HL-60 (cell line): ENCODE measurements around the gene GDI2.
"Not testable (repeated sequence)": the region's sequence is repeated elsewhere in the genome, so short reads cannot be mapped to it uniquely, and the experiment has no call there.

Experiments used
- GABPA ChIP-seq: IDR thresholded peaks from 2 replicates; pipeline ENCODE4 v1.6.1; 2012; ENCODE audit warnings: low read depth
- POLR2AphosphoS5 ChIP-seq: IDR thresholded peaks from 2 replicates; pipeline ENCODE4 v1.6.1; 2012; ENCODE audit warnings: low read depth
- SPI1 ChIP-seq: IDR thresholded peaks from 2 replicates; pipeline ENCODE4 v1.6.1; 2012; ENCODE audit warnings: low read depth, mild to moderate bottlenecking, borderline replicate concordance
- TF ChIP-seq, protein P1 (sequence below): IDR thresholded peaks from one replicate; pipeline ENCODE4 v1.5.1; 2011; ENCODE audit warnings: low read length, control low read depth, inconsistent platforms; ENCODE audit not compliant: insufficient read depth

DNA sequence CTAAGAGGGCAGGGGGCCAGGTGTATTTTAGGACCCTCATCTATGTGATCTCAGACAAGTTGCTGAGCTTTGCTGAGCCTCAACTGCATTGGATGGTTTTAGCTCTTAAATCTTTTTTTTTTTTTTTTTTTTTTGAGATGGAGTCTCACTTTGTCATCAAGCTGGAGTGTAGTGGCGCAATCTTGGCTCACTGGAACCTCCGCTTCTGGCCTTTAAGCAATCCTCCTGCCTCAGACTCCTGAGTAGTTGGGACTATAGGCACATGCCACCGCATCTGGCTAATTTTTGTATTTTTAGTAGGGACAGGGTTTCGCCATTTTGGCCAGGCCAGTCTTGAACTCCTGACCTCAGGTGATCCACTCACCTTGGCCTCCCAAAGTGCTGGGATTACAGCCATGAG is 33.4 kb upstream of the GDI2 start:
- TF ChIP-seq, protein P1, sequence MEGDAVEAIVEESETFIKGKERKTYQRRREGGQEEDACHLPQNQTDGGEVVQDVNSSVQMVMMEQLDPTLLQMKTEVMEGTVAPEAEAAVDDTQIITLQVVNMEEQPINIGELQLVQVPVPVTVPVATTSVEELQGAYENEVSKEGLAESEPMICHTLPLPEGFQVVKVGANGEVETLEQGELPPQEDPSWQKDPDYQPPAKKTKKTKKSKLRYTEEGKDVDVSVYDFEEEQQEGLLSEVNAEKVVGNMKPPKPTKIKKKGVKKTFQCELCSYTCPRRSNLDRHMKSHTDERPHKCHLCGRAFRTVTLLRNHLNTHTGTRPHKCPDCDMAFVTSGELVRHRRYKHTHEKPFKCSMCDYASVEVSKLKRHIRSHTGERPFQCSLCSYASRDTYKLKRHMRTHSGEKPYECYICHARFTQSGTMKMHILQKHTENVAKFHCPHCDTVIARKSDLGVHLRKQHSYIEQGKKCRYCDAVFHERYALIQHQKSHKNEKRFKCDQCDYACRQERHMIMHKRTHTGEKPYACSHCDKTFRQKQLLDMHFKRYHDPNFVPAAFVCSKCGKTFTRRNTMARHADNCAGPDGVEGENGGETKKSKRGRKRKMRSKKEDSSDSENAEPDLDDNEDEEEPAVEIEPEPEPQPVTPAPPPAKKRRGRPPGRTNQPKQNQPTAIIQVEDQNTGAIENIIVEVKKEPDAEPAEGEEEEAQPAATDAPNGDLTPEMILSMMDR, result not testable (repeated sequence)
- not testable (repeated sequence) for TF ChIP-seq SPI1, POLR2AphosphoS5, GABPA
